HepG2 (cell line): ENCODE measurements around the gene CDH1. TPM values are rescaled to one million over a fixed set of nuclear protein-coding genes. Genes with fewer than 3 reads are reported as not detected.

ENCODE experiments used
- CEBPG ChIP-seq: IDR thresholded peaks from 2 replicates; pipeline ENCODE4 v1.6.1; 2016
- CHD4 ChIP-seq: fragments of 200-600 bp; sonication (generic); IDR thresholded peaks from 2 replicates; pipeline ENCODE4 v1.7.0; 2017; ENCODE audit warnings: mild to moderate bottlenecking, low read length, borderline replicate concordance
- CREBL2 ChIP-seq: sonication (generic); formaldehyde crosslinking; IDR thresholded peaks from 2 replicates; pipeline ENCODE4 v1.8.1; 2023; ENCODE audit warnings: missing genetic modification reagents, mild to moderate bottlenecking, borderline replicate concordance
- GPBP1L1 ChIP-seq: sonication (generic); formaldehyde crosslinking; IDR thresholded peaks from 2 replicates; pipeline ENCODE4 v1.5.0; 2020; ENCODE audit warnings: mild to moderate bottlenecking, missing genetic modification reagents
- HMGXB4 ChIP-seq, 2 experiments: sonication (generic) in 1 of 2; formaldehyde crosslinking in 1 of 2; IDR thresholded peaks; 2 replicates each; pipeline versions ENCODE4 v1.4.0 to v1.6.1; 2018 to 2020; ENCODE audit warnings: missing genetic modification reagents in 2 of 2, borderline replicate concordance in 1 of 2, low read depth in 1 of 2, mild to moderate bottlenecking in 1 of 2, missing biosample characterization in 1 of 2
- MEF2D ChIP-seq: sonication (generic); formaldehyde crosslinking; IDR thresholded peaks from 2 replicates; pipeline ENCODE4 v1.5.1; 2020; ENCODE audit warnings: mild to moderate bottlenecking, missing genetic modification reagents
- RFXAP ChIP-seq: sonication (generic); formaldehyde crosslinking; IDR thresholded peaks from 2 replicates; pipeline ENCODE4 v1.4.0; 2020; ENCODE audit warnings: missing genetic modification reagents, borderline replicate concordance
- SOX6 ChIP-seq, 2 experiments: fragments of 450-650 bp in 1 of 2; sonication (generic) in 1 of 2; formaldehyde crosslinking in 1 of 2; IDR thresholded peaks; 2 replicates each; pipeline versions ENCODE4 v1.4.0 to v1.6.1; 2017 to 2020; ENCODE audit warnings: antibody characterized with exemption in 1 of 2, mild to moderate bottlenecking in 1 of 2, missing genetic modification reagents in 1 of 2
- ZBTB20 ChIP-seq: sonication (generic); formaldehyde crosslinking; IDR thresholded peaks from 2 replicates; pipeline ENCODE4 v1.8.1; 2023; ENCODE audit warnings: missing genetic modification reagents, low read depth, mild to moderate bottlenecking, borderline replicate concordance
- ZNF468 ChIP-seq: sonication (generic); formaldehyde crosslinking; IDR thresholded peaks from 2 replicates; pipeline ENCODE4 v1.8.0; 2022; ENCODE audit warnings: mild to moderate bottlenecking, moderate library complexity, missing genetic modification reagents
- ZNF629 ChIP-seq: sonication (generic); formaldehyde crosslinking; conservative IDR thresholded peaks from 2 replicates; pipeline ENCODE4 v1.5.0; 2020; ENCODE audit warnings: missing genetic modification reagents
- polyA plus RNA-seq, 8 experiments: library from polyadenylated mRNA; depleted of rRNA in 3 of 8; stranded (reverse) in 7 of 8; unstranded in 1 of 8; fragments of >200 nt; fragmentation: Illumina TruSeq in 4 of 8; extraction: Trizol in 4 of 8; gene quantifications; 2 replicates each; pipeline versions ENCODE4 v1.2.1 to v1.2.3, GENCODE V29; 2011 to 2016; ENCODE audit warnings: low read depth in 4 of 8, missing spikeins in 1 of 8, mixed read lengths in 1 of 8; ENCODE audit not compliant: insufficient read depth in 1 of 8
- total RNA-seq, 5 experiments: library from RNA; depleted of rRNA; stranded (reverse); fragments of >200 nt; fragmentation: Illumina TruSeq; extraction: Trizol; gene quantifications; 2 replicates each; pipeline ENCODE4 v1.2.3, GENCODE V29; 2016; ENCODE audit warnings: low read depth in 1 of 5
- TF ChIP-seq, protein P1 (sequence below): sonication (generic); formaldehyde crosslinking; IDR thresholded peaks from one replicate; pipeline ENCODE4 v1.5.1; 2020; ENCODE audit warnings: mild to moderate bottlenecking, missing genetic modification reagents; ENCODE audit errors: not compliant biosample characterization
- TF ChIP-seq, protein P2 (sequence below): sonication (generic); formaldehyde crosslinking; IDR thresholded peaks from 2 replicates; pipeline ENCODE4 v1.5.0; 2020; ENCODE audit warnings: missing genetic modification reagents, mild to moderate bottlenecking, borderline replicate concordance

The CDH1 gene
- total and polyA plus RNA-seq, 2 of the 13 experiments (the other 11 are each of a cell fraction or from before 2014, with no cell fraction given) = 0.95 to 9.8 TPM

GRCh38 chr16:68707340-68708152 is 29.5 kb upstream of the CDH1 start (continued):
- no peak for TF ChIP-seq SOX6 (IDR thresholded peaks at IDR 0.05)
- TF ChIP-seq SOX6 (CRISPR knock-in tag; IDR thresholded peaks at IDR 0.05) = peak; percentile 73
- TF ChIP-seq CEBPG (CRISPR knock-in tag) = no peak
- TF ChIP-seq CHD4 = no peak
- TF ChIP-seq, protein P1, sequence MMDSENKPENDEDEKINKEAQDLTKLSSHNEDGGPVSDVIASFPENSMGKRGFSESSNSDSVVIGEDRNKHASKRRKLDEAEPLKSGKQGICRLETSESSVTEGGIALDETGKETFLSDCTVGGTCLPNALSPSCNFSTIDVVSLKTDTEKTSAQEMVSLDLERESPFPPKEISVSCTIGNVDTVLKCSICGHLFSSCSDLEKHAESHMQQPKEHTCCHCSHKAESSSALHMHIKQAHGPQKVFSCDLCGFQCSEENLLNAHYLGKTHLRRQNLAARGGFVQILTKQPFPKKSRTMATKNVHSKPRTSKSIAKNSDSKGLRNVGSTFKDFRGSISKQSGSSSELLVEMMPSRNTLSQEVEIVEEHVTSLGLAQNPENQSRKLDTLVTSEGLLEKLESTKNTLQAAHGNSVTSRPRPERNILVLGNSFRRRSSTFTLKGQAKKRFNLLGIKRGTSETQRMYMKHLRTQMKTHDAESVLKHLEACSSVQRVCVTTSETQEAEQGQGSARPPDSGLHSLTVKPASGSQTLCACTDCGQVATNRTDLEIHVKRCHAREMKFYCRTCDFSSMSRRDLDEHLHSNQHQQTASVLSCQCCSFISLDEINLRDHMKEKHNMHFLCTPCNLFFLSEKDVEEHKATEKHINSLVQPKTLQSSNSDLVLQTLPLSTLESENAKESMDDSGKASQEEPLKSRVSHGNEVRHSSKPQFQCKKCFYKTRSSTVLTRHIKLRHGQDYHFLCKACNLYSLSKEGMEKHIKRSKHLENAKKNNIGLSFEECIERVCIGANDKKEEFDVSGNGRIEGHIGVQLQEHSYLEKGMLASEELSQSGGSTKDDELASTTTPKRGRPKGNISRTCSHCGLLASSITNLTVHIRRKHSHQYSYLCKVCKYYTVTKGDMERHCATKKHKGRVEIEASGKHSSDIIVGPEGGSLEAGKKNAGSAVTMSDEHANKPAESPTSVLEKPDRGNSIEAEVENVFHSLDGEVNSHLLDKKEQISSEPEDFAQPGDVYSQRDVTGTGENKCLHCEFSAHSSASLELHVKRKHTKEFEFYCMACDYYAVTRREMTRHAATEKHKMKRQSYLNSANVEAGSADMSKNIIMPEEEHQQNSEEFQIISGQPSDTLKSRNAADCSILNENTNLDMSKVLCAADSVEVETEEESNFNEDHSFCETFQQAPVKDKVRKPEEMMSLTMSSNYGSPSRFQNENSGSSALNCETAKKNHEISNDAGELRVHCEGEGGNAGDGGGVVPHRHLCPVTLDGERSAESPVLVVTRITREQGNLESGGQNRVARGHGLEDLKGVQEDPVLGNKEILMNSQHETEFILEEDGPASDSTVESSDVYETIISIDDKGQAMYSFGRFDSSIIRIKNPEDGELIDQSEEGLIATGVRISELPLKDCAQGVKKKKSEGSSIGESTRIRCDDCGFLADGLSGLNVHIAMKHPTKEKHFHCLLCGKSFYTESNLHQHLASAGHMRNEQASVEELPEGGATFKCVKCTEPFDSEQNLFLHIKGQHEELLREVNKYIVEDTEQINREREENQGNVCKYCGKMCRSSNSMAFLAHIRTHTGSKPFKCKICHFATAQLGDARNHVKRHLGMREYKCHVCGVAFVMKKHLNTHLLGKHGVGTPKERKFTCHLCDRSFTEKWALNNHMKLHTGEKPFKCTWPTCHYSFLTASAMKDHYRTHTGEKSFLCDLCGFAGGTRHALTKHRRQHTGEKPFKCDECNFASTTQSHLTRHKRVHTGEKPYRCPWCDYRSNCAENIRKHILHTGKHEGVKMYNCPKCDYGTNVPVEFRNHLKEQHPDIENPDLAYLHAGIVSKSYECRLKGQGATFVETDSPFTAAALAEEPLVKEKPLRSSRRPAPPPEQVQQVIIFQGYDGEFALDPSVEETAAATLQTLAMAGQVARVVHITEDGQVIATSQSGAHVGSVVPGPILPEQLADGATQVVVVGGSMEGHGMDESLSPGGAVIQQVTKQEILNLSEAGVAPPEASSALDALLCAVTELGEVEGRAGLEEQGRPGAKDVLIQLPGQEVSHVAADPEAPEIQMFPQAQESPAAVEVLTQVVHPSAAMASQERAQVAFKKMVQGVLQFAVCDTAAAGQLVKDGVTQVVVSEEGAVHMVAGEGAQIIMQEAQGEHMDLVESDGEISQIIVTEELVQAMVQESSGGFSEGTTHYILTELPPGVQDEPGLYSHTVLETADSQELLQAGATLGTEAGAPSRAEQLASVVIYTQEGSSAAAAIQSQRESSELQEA (CRISPR knock-in tag) = no peak
- TF ChIP-seq ZBTB20 (CRISPR knock-in tag) = peak; percentile 41; the same call in 1 of the 2 replicates
- TF ChIP-seq HMGXB4 (CRISPR knock-in tag; IDR thresholded peaks at IDR 0.05; ENCODE audit: borderline replicate concordance in 1 of 2, low read depth in 1 of 2) = peak; percentile 19 to 39; a peak in 3 of 4 replicates
- 0 out of 2 replicates have a peak, but pooled peaks have one; percentile 38 for TF ChIP-seq CREBL2 (CRISPR knock-in tag)
- TF ChIP-seq MEF2D (CRISPR knock-in tag) = peak; percentile 64; the same call in 1 of the 2 replicates
- TF ChIP-seq GPBP1L1 (CRISPR knock-in tag) = no peak
- TF ChIP-seq, protein P2, sequence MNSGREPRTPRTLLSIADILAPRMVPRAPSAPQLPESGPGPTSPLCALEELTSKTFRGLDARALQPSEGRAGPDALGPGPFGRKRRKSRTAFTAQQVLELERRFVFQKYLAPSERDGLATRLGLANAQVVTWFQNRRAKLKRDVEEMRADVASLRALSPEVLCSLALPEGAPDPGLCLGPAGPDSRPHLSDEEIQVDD (CRISPR knock-in tag) = 0 out of 2 replicates have a peak, but pooled peaks have one; percentile 50
- TF ChIP-seq ZNF629 (CRISPR knock-in tag) = peak; percentile 54; the same call in 1 of the 2 replicates
- no peak for TF ChIP-seq RFXAP
- TF ChIP-seq ZNF468 (CRISPR knock-in tag) = no peak
